GM12892 (cell line): ENCODE results near the gene SPON1.

Experiments
- POLR2A ChIP-seq: IDR thresholded peaks from 2 replicates; pipeline ENCODE4 v1.6.1; 2011; ENCODE audit warnings: low read depth, low read length, control low read depth
- POLR2AphosphoS5 ChIP-seq: IDR thresholded peaks from 2 replicates; pipeline ENCODE4 v1.6.1; 2011; ENCODE audit warnings: low read depth, low read length, control low read depth

- TF ChIP-seq POLR2A (no peak), POLR2AphosphoS5 (no peak)
These were observed 2.8 kb downstream of the SPON1 start for GRCh38 chr11:13965337-13965736.
